BLaER1 treated with 17β-estradiol and CSF1 and Interleukin-3, amounts not matched to agents 10 nM and 100 nM (cell line): ENCODE results near the gene ZNF280A.
A peak's percentile ranks its signal among the peaks of the same experiment; 100 is the strongest.

Experiments used
- H3K27ac ChIP-seq, 11 experiments: shearing (Covaris generic); formaldehyde crosslinking; 2 replicates each; pipeline ENCODE4 v1.8.1; 2022
- H3K27me3 ChIP-seq, 11 experiments: shearing (Covaris generic); formaldehyde crosslinking; 2 replicates each; pipeline ENCODE4 v1.8.1; 2022
- H3K36me3 ChIP-seq, 11 experiments: shearing (Covaris generic); formaldehyde crosslinking; 2 replicates each; pipeline ENCODE4 v1.8.1; 2022
- H3K4me1 ChIP-seq, 10 experiments: shearing (Covaris generic); formaldehyde crosslinking; 2 replicates each; pipeline ENCODE4 v1.8.1; 2022
- H3K4me2 ChIP-seq, 11 experiments: shearing (Covaris generic); formaldehyde crosslinking; 2 replicates each; pipeline ENCODE4 v1.8.1; 2022
- H3K4me3 ChIP-seq, 10 experiments: shearing (Covaris generic); formaldehyde crosslinking; 2 replicates each; pipeline ENCODE4 v1.8.1; 2022
- H3K9ac ChIP-seq, 11 experiments: shearing (Covaris generic); formaldehyde crosslinking; 2 replicates each; pipeline ENCODE4 v1.8.1; 2022
- H3K9me3 ChIP-seq, 11 experiments: shearing (Covaris generic); formaldehyde crosslinking; replicated peaks in 1 of 11; 2 replicates each; pipeline ENCODE4 v1.8.1; 2022
- H4K20me1 ChIP-seq, 11 experiments: shearing (Covaris generic); formaldehyde crosslinking; 2 replicates each; pipeline ENCODE4 v1.8.1; 2022
- Cebpa-rat ChIP-seq, 11 experiments: shearing (Covaris generic); IDR thresholded peaks; 2 replicates each; pipeline ENCODE4 v1.8.1; 2022

ZNF280A gene

GRCh38 chr22:22555596-22555995 lies 35.5 kb upstream of the ZNF280A start:
- Histone ChIP-seq H3K4me3 (no peak overlapping the region), H3K4me1 (peaks cover 0 to 17% (median 12%) of the 10 kb centered on the region in 10 experiments; a peak in 16 of 20 replicates), H3K9me3 (peaks cover 0 to 12% (median 10%) of the 10 kb centered on the region in 11 experiments; a peak in 17 of 22 replicates), H4K20me1 (no peaks in the 10 kb centered on the region), H3K27ac (no peak overlapping the region), H3K27me3 (no peaks in the 10 kb centered on the region), H3K4me2 (no peak overlapping the region), H3K36me3 (no peaks in the 10 kb centered on the region), H3K9ac (no peak overlapping the region)
- no peak for TF ChIP-seq Cebpa-rat (IDR thresholded peaks at IDR 0.05)

GRCh38 chr22:22554587-22555284 lies 34.7 kb upstream of the ZNF280A start:
- H3K27me3 ChIP-seq, result no peaks in the 10 kb centered on the region
- no peak overlapping the region; a peak in 1 of 22 replicates for H3K4me2 ChIP-seq
- TF ChIP-seq Cebpa-rat (IDR thresholded peaks at IDR 0.05), result no peak

GRCh38 chr22:22553735-22554586 lies 33.9 kb upstream of the ZNF280A start:
- peaks cover 0 to 9% (median 4%) of the 10 kb centered on the region in 10 experiments; a peak in 15 of 20 replicates for H3K4me1 ChIP-seq
- no peaks in the 10 kb centered on the region for H3K27me3 ChIP-seq
- peaks cover 0 to 12% (median 10%) of the 10 kb centered on the region in 11 experiments; a peak in 17 of 22 replicates for H3K9me3 ChIP-seq
- H3K4me3 ChIP-seq, result no peak overlapping the region
- TF ChIP-seq Cebpa-rat (IDR thresholded peaks at IDR 0.05), result no peak
- H4K20me1 ChIP-seq, result no peaks in the 10 kb centered on the region
- no peaks in the 10 kb centered on the region for H3K36me3 ChIP-seq
- H3K27ac ChIP-seq, result no peak overlapping the region
- H3K4me2 ChIP-seq, result no peak overlapping the region
- no peak overlapping the region for H3K9ac ChIP-seq

More at GRCh38 chr22:22554587-22555284, 34.7 kb upstream of the ZNF280A start:
- Histone ChIP-seq H3K27ac (no peak overlapping the region), H3K9me3 (peaks cover 0 to 12% (median 10%) of the 10 kb centered on the region in 11 experiments; a peak in 17 of 22 replicates), H3K4me1 (peaks cover 0 to 15% (median 11%) of the 10 kb centered on the region in 10 experiments; a peak in 16 of 20 replicates), H4K20me1 (no peaks in the 10 kb centered on the region), H3K36me3 (no peaks in the 10 kb centered on the region), H3K9ac (no peak overlapping the region), H3K4me3 (no peak overlapping the region)

GRCh38 chr22:22553141-22553540 lies 33.1 kb upstream of the ZNF280A start:
- peaks cover 0 to 12% (median 10%) of the 10 kb centered on the region in 11 experiments; a peak in 17 of 22 replicates for H3K9me3 ChIP-seq
- no peaks in the 10 kb centered on the region for H3K36me3 ChIP-seq
- no peak overlapping the region for H3K4me2 ChIP-seq
- H3K9ac ChIP-seq, result no peak overlapping the region
- no peaks in the 10 kb centered on the region for H4K20me1 ChIP-seq
- H3K4me1 ChIP-seq, result peaks cover under 1 to 9% (median 6%) of the 10 kb centered on the region in 10 experiments; a peak in 18 of 20 replicates
- no peak overlapping the region for H3K27ac ChIP-seq
- H3K4me3 ChIP-seq, result no peak overlapping the region
- no peaks in the 10 kb centered on the region for H3K27me3 ChIP-seq
- TF ChIP-seq Cebpa-rat (IDR thresholded peaks at IDR 0.05), result no peak

GRCh38 chr22:22552630-22553029 lies 32.6 kb upstream of the ZNF280A start:
- Histone ChIP-seq H3K9me3 (peaks cover 0 to 12% (median 10%) of the 10 kb centered on the region in 11 experiments; a peak in 17 of 22 replicates), H4K20me1 (no peaks in the 10 kb centered on the region), H3K36me3 (no peaks in the 10 kb centered on the region), H3K27me3 (no peaks in the 10 kb centered on the region), H3K9ac (no peak overlapping the region), H3K27ac (no peak overlapping the region), H3K4me1 (peaks cover 5 to 14% (median 11%) of the 10 kb centered on the region in 10 experiments; a peak in 18 of 20 replicates), H3K4me2 (no peak overlapping the region), H3K4me3 (no peak overlapping the region)
- TF ChIP-seq Cebpa-rat (IDR thresholded peaks at IDR 0.05), result no peak

GRCh38 chr22:22550789-22551434 lies 30.8 kb upstream of the ZNF280A start:
- Histone ChIP-seq H3K27ac (no peak overlapping the region), H3K4me1 (peaks cover 20 to 31% (median 28%) of the 10 kb centered on the region in 10 experiments; a peak in 19 of 20 replicates), H3K36me3 (no peaks in the 10 kb centered on the region), H3K4me3 (no peak overlapping the region), H3K27me3 (no peaks in the 10 kb centered on the region), H3K9ac (no peak overlapping the region), H3K4me2 (no peak overlapping the region), H3K9me3 (no peaks in the 10 kb centered on the region), H4K20me1 (no peaks in the 10 kb centered on the region)
- TF ChIP-seq Cebpa-rat (IDR thresholded peaks at IDR 0.05), result no peak

GRCh38 chr22:22548910-22549309 lies 28.8 kb upstream of the ZNF280A start:
- Histone ChIP-seq H3K4me2 (no peak overlapping the region; a peak in 2 of 22 replicates), H3K27me3 (no peaks in the 10 kb centered on the region)

GRCh38 chr22:22548317-22548716 lies 28.2 kb upstream of the ZNF280A start:
- H3K4me2 ChIP-seq, result peak overlapping the region in 10 of 11 experiments; percentile 27 to 83 (median 76); a peak in 20 of 22 replicates
- H3K9ac ChIP-seq, result peak overlapping the region in 1 of 11 experiments; percentile 38; a peak in 2 of 22 replicates
- peak overlapping the region in 7 of 11 experiments; percentile 10 to 79 (median 67); a peak in 8 of 22 replicates for H3K27ac ChIP-seq
- no peak for TF ChIP-seq Cebpa-rat (IDR thresholded peaks at IDR 0.05)
- no peaks in the 10 kb centered on the region for H3K36me3 ChIP-seq
- peaks cover 20 to 42% (median 35%) of the 10 kb centered on the region in 10 experiments; a peak in 19 of 20 replicates for H3K4me1 ChIP-seq
- H3K9me3 ChIP-seq, result no peaks in the 10 kb centered on the region
- H4K20me1 ChIP-seq, result no peaks in the 10 kb centered on the region
- H3K27me3 ChIP-seq, result no peaks in the 10 kb centered on the region
- no peak overlapping the region for H3K4me3 ChIP-seq

More at GRCh38 chr22:22548910-22549309, 28.8 kb upstream of the ZNF280A start:
- Histone ChIP-seq H4K20me1 (no peaks in the 10 kb centered on the region), H3K9me3 (no peaks in the 10 kb centered on the region), H3K4me3 (no peak overlapping the region), H3K9ac (no peak overlapping the region), H3K27ac (peak overlapping the region in 1 of 11 experiments; percentile 68; a peak in 1 of 22 replicates), H3K36me3 (no peaks in the 10 kb centered on the region), H3K4me1 (peaks cover 20 to 42% (median 35%) of the 10 kb centered on the region in 10 experiments; a peak in 19 of 20 replicates)
- TF ChIP-seq Cebpa-rat (IDR thresholded peaks at IDR 0.05), result no peak
